HG03039 (cell line): ENCODE data around the gene CFAP20DC.
"Not testable (repeated sequence)": the region's sequence is repeated elsewhere in the genome, so short reads cannot be mapped to it uniquely, and the experiment has no call there.

ENCODE experiments used
- ATAC-seq: cut with Tn5 transposase; IDR thresholded peaks from one replicate; pipeline ENCODE4 v1.9.1; 2021; ENCODE audit warnings: mild to moderate bottlenecking, moderate library complexity; ENCODE audit not compliant: unreplicated experiment

Gene CFAP20DC

GRCh38 chr3:58967866-58968265, 82.0 kb downstream of the CFAP20DC start:
- not testable (repeated sequence) for ATAC-seq

- no peak for ATAC-seq
Measured at GRCh38 chr3:58965865-58966264, 84.0 kb downstream of the CFAP20DC start.

DNA sequence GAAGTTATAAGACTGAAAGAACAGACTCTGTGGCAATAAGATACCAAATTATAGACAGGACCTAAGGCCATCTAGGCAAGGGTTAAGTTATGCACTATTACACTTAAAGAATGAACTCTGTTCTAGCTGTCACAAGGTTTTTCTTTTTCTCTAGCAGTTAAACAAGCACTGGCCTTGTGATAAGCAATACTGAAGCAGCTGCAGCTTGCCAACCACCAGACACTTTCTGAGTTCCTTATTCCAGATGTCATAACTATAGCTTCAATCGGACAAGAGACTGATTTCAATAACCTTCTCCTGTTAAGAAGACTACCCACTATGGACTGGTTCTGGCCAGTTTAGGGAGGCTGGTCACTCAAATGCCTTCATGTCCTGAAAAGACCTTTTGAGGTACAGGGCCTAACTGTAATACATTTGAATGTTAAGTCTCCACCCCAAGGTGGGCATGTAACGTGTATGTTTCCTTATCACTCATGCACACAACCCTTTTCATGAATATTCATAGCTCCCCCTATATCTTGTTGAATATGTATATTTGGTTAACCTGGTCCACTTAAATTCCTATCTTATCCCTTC, 85.8 kb downstream of the CFAP20DC start:
- ATAC-seq: no peak

DNA sequence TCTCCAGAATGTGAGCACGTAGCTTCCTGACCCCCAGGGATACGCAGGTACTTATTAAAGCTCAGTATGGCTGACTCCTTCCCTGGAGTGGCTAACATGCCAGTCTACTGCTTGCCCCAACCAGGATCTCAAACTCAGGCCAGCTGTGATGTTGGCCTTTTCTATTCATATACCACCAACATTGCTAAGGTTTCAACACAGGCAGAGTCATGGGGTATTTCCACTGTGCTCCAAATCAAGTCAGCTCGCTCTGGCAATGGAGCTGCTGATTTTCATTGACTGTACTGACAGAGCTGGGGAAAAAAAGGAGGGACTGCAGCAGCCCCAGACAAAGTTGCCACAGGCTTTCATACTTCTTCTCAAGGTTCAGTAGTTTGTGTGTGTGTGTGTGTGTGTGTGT, 87.0 kb downstream of the CFAP20DC start:
- no peak for ATAC-seq

- no peak for ATAC-seq
Measured at GRCh38 chr3:58962040-58962651, 87.7 kb downstream of the CFAP20DC start.

- no peak for ATAC-seq
Measured at GRCh38 chr3:58955308-58955707, 94.5 kb downstream of the CFAP20DC start.

DNA sequence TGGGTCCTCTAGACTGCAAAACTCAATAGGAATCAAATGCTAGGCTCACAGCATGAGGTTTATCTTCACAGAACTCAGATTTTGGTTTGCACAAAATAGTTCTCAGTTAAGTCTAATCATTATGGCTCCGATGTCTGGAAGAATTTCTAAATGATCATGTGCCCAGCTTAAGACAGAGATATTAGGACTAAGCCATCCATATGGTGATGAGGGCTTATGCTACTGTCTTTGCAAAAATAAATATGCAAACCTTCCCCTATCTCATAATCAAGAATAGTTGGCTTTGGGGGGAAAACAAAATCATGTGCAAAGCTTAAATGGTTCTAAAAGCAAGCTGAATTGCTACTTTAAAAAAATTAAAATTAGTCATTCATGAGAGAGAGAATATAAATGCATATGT, 96.5 kb downstream of the CFAP20DC start:
- no peak for ATAC-seq

- ATAC-seq: no peak
Measured at GRCh38 chr3:58952128-58952917, 97.5 kb downstream of the CFAP20DC start.

GRCh38 chr3:58948018-58948417, 101.8 kb downstream of the CFAP20DC start:
- ATAC-seq: no peak

- no peak for ATAC-seq
Measured at GRCh38 chr3:58946875-58947274, 103.0 kb downstream of the CFAP20DC start.

GRCh38 chr3:58938057-58938456, 111.8 kb downstream of the CFAP20DC start:
- ATAC-seq: no peak

GRCh38 chr3:58924578-58924977, 125.2 kb downstream of the CFAP20DC start:
- ATAC-seq: no peak

GRCh38 chr3:58900386-58900785, 149.4 kb downstream of the CFAP20DC start:
- ATAC-seq: no peak

GRCh38 chr3:58899953-58900298, 149.9 kb downstream of the CFAP20DC start:
- peak; percentile 26 for ATAC-seq

DNA sequence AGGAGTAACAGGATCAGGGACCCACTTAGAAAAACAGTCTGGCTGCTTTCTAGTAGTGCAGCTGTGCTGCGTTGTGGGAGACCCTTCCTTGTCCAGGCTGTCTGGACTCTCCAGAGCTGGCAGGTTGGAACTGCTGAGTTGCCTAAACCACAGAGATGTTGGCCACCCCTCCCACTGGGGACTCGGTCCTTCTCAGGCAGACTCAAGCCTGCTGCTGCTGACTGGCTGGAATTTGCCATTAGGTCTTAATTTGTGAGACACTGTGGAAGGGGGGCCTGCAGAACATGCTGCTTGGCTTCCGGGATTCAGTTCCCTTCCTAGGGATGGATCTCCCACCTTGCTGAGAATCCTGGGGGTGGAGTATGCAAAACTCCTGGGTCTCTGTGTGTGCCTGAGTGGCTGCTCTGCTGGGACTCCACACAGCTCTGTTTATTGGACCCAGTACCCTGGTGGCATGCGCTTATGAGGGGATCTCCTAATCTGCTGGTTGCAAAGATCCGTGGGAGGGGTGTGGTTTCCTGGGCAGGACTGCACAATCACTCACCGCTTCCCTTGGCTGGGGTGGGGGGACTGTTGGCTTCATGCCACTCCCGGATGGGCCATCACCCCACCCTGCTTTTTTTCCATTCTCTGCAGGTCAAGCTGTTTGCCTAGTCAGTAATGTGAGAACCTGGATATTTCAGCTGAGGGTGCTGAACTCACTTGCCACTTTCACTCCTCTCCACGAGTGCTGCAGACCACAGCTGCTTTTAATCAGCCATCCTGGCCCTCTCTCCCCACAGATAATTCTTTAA, 150.5 kb downstream of the CFAP20DC start:
- ATAC-seq: peak; percentile 82

GRCh38 chr3:58898513-58898912, 151.3 kb downstream of the CFAP20DC start:
- ATAC-seq: no peak

- ATAC-seq: no peak
Measured at GRCh38 chr3:58897646-58898045, 152.2 kb downstream of the CFAP20DC start.

- not testable (repeated sequence) for ATAC-seq
Measured at GRCh38 chr3:58895678-58896077, 154.1 kb downstream of the CFAP20DC start.

GRCh38 chr3:58892526-58892925, 157.3 kb downstream of the CFAP20DC start:
- ATAC-seq: not testable (repeated sequence)

- ATAC-seq: no peak
Measured at GRCh38 chr3:58888087-58888486, 161.7 kb downstream of the CFAP20DC start.

GRCh38 chr3:58884453-58884852, 165.4 kb downstream of the CFAP20DC start:
- no peak for ATAC-seq
